NCI-H526 treated with DMSO at 0.1 percent for 48 hours (cell line): ENCODE data around the gene UBAP2L.

Experiments used
- DNase-seq: peaks from one replicate; lab custom pipeline; 2025; lab: John Stamatoyannopoulos, UW

UBAP2L gene, protein sequence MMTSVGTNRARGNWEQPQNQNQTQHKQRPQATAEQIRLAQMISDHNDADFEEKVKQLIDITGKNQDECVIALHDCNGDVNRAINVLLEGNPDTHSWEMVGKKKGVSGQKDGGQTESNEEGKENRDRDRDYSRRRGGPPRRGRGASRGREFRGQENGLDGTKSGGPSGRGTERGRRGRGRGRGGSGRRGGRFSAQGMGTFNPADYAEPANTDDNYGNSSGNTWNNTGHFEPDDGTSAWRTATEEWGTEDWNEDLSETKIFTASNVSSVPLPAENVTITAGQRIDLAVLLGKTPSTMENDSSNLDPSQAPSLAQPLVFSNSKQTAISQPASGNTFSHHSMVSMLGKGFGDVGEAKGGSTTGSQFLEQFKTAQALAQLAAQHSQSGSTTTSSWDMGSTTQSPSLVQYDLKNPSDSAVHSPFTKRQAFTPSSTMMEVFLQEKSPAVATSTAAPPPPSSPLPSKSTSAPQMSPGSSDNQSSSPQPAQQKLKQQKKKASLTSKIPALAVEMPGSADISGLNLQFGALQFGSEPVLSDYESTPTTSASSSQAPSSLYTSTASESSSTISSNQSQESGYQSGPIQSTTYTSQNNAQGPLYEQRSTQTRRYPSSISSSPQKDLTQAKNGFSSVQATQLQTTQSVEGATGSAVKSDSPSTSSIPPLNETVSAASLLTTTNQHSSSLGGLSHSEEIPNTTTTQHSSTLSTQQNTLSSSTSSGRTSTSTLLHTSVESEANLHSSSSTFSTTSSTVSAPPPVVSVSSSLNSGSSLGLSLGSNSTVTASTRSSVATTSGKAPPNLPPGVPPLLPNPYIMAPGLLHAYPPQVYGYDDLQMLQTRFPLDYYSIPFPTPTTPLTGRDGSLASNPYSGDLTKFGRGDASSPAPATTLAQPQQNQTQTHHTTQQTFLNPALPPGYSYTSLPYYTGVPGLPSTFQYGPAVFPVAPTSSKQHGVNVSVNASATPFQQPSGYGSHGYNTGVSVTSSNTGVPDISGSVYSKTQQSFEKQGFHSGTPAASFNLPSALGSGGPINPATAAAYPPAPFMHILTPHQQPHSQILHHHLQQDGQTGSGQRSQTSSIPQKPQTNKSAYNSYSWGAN

DNA sequence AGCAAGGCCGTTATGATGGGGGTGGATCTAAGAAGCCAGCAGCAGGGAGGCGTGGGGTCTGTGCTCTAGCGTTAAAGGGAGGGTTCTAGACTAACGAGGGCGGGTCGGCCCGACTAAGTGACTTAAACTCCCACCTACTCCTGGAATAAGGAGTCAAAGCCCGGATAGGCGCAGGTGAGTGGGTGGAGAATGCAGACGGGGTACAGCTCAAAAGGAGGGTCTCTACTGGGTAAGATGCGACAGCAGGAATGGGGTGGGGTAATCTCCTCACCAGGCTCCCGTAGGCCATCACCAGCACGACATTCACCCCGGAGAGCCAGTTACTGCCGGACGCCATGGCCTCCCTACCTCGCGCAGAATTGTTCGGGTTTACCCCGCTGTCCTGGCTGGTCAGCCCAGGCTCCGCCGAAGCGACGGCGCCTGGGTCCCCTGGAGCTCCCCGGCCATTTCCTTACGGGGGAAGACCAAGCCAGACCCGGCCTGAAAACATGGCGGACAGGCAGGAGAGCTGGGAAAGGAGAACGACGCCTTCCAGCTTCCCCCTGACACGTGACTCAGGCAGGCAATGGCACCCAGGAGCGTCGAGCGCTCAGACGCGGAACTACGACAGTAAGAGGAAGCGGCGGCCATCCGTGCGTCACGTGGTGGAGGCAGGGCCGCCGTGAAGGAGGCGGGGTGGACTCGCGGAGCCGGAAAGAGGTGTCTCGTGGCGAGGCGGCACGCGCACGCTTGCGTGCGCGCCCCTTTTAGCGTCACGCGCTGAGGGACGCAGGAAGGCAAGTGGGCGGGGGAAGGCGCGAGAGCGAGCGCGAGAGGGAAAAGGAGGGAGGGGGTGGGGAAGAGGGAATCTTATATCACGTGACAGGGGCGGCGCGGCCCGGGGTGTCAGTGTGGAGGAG lies at the start of gene UBAP2L:
Gene UBAP2L (plus strand): TSS at position 885 of the 899 bp plus-strand sequence. CDS start 4,169 bp downstream, outside the sequence.
- peak; percentile 100 for DNase-seq

DNA sequence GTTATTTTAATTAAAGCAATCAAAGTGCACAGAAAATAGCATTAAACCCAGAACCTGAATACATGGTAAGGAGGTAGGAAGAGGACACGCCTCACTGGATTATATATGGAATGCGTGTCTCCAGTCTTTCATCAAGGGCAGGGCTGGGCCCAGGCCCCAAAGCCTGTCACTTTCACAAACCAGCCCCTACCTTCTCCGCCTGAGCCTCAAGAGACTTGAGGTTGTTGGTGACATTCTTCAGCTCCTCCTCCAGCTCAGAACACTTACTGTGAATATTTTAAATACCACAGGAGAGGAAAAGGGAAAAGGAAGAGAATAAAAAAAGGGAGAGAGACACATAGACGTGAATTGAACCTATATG lies 49.6 kb upstream of the UBAP2L start:
- DNase-seq, result no peak

DNA sequence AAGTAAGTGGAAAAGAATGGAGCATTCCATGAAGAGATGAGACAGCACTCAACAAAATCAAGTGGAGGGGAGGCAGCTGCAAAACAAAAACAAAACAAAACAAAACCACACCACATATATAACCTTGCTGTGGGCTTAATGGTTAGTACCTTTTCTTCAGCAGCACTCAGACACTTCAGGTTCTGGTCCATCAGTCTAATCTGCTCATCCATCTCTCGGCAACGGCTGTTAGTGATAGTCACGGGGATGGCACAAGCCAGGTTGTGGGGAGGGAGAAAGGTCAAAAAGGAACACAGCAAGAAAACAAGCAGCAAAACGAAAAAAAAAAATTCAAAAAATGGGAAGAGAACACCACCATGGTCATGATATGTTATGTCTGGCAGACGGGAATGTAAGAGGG lies 48.9 kb upstream of the UBAP2L start:
- DNase-seq, result no peak

DNA sequence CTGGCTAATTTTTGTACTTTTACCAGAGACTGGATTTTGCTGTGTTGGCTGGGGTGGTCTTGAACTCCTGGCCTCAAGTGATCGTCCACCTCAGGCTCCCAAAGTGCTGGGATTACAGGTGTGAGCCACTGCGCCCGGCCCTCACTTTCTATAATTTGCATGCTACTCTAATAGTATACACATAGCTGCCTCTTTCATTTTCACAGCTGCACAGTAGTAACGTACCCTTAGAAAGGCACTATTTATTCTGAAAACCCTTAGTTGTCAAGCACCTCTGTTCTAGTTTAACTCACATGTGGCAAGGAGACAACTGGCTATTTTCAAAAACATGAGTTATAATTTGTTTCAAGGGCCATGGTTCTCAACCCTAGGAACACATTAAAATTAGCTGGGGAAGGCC lies 46.1 kb upstream of the UBAP2L start:
- no peak for DNase-seq

DNA sequence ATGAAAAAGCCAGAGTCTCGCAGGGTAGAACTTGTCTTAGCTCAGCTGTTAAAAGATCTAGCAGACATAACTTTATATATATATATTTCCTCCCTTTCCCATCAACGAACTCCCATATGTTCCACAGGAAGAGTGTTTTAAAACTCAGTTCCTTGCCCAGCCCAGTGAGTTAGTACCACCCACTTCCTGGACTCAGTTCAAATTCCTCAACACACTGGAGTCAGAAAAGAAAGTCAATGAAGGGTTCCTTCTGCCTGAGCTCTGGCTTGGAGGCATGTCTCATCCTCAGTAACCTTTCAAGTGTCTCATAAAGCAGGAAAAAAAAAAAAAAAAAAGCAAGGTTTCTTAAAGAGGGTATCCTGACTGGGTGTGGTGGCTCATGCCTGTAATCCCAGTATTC lies 44.4 kb upstream of the UBAP2L start:
- no peak for DNase-seq

DNA sequence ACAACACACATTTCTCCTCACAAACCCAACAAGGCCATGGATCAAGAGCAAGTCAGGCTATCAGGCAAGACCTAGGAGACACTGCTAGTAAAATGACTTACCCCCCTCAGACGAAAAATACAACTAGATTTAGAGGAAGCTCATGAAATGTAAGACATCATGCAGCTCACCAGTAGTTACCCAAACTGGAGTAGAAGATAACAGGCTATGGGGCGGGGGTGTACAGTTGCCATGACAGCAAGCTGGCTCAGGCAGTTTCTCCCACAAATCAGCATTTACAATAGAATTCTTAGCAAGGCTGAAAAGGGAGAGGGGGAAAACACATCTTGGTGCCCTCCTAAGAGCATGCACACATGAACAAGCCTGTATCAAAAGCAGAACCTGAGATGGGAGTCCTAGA lies 42.7 kb upstream of the UBAP2L start:
- DNase-seq, result no peak

DNA sequence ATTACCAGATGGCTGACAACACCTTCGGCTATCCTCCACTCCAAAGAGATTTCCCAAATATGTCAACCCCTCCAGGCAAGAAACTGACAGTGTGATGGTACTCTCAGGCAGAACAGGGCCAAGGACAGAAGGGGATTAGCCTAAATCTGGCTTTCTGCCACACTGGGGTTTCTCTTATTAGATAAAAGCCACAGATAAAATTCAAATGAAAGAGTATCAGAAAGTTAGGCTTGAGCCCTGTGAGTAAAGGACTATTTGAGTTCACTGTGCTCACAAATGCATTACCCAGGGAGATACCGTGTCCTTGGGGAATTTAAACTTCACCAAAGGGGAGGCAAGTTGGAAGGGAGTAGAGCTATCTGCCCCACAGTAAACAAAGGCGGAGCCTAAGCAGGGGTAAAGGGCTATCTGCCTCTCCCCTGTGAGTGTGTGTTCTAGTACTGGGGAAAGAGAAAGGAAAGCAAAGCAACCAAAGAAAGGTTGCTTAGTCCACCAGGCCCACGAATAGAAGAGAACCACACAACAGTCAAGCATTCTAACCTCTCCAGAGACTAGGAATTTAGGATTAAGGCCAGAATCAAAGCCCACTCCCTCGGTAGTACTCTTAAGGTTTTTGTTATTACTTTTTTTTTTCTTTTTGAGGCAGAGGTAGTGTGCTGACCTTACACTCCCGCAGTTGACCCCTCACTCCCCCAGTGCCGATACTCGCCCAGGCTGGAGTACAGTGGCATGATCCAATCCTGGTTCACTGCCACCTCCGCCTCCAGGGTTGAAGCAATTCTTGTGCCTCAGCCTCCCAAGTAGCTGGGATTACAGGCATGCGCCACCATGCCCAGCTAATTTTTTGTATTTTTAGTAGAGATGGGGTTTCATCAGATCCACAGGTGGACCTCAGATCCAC lies 41.6 kb upstream of the UBAP2L start:
- DNase-seq, result no peak

DNA sequence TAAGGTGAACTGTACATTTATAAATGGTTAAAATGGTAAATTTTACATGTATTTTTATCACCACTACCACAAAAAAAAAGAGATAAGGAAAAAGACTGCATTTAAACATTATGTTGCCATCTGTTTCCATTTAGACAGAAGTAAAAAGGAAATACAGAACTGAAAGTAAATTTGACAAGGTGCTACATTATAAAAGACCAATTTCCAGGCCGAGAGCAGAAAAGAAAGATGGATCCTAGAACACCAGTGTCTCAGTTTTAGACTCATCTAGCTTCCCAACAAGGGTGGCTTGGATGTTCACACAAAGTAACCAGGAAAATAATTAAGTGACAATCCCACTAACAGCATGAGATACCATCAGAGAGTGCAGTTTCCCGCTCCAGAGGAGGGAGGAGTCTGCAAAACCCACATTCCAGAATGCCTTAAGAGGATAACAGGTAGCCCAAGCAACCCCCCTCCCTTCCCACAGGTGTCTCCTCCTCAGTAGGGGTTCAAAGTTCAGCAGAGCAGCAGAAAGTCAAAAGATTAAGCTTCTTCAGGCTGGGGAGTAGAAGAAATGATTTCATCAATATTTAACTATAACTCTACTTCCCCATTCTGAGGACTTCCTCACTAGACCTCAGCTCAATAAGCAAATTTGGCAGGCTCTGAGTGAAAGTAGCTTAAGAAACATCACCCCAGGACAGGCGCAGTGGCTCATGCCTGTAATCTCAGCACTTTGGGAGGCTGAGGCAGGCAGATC lies 40.6 kb upstream of the UBAP2L start:
- DNase-seq, result no peak

DNA sequence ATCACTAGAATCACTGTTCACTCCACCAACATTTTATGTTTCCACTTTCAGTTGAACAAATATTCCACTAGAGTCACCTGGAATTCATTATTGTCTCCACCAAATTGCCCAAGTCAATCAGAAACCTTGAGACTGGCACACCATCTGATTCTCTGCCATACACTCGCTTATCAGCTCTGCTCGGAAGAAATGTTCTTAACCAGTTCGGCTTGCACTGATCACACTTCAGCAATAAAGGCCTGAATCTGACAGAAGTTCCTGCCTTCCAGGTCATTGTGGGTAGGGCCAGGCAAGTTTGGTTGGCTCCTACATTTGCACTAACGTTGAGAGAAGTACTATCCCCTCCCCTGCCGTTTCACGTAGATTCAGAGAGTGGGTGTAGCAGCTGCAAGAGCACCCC lies 38.8 kb upstream of the UBAP2L start:
- no peak for DNase-seq

DNA sequence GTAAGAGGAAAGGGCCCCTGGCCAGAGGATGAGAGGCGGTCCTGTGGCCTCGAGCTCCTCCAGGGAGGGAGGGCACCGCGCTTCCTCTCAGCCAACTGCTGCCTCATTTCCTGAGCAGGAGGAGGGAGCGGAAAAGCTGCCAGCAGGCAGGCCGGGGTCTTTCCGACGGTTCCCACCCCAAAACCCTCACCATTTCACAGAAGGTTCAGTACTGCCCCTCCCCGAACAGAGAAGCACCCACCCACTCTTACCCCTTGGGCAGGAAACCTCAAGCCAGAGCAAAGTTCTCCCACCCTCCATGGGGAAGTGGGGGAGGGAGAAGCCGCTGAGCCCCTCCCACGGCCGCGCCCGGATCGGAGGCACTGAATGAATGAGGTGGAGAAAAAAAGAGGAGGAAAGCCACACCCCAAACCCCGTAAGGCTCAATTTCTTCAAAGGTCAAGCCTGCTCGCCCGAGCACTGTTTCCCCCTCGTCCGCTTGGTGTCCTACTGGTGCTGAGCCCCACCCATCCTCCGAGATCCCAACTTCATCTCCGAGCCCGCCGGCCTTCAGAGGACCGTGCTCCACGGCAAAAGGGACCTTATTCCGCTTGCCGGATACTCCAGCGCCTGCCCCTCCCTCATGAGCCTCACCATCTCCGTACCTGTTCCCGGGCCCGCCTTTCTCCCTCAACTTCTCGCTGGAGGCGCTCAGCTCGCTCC lies 38.3 kb upstream of the UBAP2L start:
- peak; percentile 87 for DNase-seq

DNA sequence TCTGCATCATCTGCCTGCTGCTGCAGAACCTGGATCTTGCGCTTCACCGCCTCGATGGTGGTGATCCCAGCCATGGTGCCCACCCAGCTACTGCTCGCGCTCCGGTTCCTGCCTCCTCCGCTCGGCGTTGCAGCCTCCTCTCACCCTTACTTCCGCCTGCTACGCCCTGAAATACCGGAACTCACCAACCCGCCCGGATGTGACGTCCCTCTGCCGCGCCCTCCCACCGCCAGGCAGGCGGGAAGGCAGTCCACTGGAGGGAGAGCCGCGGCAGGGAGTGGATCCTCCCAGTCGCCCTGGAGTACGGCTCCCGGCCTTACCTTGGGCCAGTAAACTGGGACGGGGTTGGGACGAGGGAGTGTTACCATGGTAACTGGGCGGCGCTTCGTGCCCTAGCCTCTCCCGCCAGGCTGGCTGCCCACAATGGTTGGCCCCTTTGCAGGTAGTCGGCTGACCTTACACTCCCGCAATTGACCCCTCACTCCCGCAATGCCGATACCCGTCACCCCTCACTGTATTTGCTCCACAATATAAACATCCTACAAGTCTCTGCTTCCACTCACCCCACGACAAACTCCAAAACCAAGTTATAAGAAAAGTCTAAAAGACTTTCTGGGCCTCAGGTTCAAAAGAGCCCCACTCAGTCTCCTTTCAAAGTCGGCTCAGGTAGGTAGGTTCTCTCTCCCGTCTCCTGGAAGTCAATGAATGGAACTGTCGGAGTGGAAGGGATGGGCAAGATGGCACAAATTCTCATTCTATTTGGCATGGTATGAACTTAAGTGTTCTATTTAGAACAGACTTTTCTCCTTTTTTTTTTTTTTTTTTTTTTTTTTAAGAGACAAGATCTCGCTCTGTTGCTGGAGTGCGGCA lies 37.5 kb upstream of the UBAP2L start:
- DNase-seq, result peak; percentile 99

DNA sequence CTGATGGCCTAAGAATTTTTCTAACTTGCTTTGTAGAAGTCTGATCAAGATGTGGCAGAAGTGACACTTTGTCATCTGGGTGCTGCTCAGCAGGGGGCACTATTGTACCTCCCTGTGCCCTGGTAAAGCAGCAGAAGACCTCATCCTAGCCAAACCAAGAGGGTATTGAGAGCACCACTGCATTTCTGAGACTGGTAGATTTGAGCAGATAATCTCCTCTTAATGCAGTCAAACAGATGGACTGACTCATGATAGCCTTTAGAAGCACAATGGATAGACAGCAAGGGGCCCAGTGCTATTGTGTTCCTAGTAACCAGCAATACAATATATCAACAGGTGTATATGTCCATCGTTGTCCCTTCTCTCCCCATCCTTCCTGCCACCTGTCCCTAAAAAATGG lies 34.6 kb upstream of the UBAP2L start:
- DNase-seq, result peak; percentile 36

DNA sequence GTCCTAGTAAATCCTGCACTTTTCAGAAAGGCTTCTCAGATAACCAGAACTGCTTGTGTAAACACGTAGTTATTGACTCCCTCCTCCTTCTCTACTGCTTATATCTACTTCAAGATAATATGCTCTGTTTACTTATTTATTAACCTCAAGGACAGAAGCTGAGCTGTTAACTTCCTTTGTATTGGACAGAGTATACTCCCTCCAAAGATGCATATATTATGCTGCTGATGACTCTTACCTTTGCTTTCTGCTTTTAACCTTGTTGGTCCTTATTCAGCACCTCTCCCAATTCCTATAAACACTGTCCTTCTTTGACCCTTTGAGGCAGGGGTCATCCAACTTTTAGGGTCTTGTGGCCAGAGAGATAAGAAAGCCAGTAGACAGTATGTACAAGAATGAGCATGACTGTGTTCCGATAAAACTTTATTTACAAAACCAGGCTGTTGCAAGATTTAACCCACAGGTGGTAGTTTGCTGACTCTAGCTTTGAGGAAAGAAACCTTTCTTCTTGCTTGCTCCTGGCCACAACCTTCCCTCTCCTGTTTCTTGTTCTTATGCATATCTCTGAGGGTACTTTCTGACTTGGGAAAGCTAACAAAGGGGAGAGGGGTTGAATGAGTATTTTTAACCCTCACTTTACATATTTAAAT lies 33.8 kb upstream of the UBAP2L start:
- no peak for DNase-seq

DNA sequence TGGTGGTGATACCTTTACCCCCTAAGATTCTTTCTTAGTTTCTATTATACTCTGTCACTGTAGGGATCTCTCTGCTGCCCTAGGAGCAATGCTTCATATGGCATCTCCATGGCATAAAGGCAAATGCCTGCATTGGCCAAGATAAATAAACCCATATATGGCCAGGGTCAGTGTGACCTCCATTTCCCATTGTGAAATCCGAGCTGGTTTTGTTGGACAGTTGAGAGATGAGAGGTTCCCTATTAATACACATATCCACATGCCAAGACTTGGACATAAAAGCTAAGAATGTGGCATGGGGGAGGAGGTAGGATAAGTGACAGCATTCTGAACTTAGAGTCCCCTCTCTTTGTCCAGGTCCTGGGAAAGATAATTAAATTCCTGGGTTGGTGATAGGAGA lies 30.2 kb upstream of the UBAP2L start:
- DNase-seq, result no peak

DNA sequence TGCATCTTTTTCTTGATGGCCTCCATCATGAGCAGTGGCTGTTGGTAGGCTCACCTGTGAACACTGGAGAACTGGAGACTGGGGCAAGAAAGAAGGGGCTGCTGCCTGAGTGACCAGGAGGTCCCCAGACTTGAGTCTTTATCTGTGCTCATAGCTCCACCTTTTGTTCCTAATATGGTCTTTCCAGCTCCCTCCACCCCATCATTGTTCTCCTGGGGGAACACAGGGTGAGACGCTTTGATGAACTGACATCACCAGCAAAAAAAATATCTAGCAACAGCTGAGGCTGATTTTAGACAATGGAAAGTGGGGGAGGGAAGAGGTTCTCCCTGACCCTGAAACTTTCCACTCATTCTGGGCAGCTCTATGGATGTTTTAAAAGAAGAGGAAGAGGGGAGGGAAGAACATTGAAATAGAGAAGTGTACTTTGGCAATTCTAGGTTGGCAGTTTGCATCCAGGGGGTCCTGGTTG lies 28.7 kb upstream of the UBAP2L start, which contains the start of gene TPM3:
Gene TPM3 (minus strand): TSS at position 111 of the 472 bp plus-strand sequence. CDS start 82 bp downstream, at position 29.
- no peak for DNase-seq

DNA sequence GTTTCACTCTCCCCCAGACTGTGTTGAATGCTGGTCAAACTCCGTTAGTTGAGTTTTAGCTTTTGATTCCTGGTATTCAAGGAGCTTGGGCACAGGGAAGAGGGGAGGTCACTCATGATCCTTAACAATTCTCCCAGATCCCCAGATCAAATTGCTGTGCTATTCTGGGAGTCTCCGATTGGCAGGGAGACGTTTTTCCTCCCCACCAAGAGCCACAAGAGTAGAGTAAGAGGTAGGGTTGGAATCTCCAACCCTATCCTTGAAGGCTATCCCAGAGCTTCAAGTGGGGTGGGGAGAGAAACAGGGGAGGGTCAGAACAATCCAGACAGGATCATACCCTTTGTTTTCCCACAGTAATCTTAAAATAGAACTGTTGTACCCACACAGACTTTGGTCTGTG lies 28.3 kb upstream of the UBAP2L start:
- no peak for DNase-seq

DNA sequence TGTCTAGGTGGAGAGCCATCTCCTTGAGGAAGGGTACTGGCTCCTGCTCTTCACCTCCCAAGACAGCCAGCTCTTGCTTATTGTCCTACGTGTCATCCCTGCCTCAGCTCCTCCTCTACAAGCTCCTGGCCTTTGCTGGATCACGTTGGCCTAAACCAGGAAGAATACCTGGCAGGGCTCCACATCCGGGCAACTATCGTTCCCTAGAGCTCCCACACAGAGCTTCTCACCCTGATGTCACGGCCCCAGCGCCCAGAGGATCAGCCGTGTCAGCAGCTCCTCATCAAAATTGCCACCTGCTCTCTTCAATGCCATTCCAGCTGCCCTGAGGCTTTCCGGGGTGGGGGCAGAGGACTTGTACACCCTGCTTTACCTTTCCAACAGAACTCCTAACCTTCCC lies 26.9 kb upstream of the UBAP2L start:
- no peak for DNase-seq
